22Rv1 (cell line): ENCODE data around the gene BHLHE23.

Source experiments
- H3K27ac ChIP-seq: fragments of 450-650 bp; 2 replicates; pipeline ENCODE4 v1.5.1; 2017
- ZFX ChIP-seq: fragments of 450-650 bp; IDR thresholded peaks from 2 replicates; pipeline ENCODE4 v1.6.1; 2017; ENCODE audit warnings: antibody characterized with exemption, borderline replicate concordance
- TF ChIP-seq, protein P1 (sequence below): fragments of 450-650 bp; IDR thresholded peaks from 2 replicates; pipeline ENCODE4 v1.5.1; 2017; ENCODE audit warnings: mild to moderate bottlenecking

Gene BHLHE23

DNA sequence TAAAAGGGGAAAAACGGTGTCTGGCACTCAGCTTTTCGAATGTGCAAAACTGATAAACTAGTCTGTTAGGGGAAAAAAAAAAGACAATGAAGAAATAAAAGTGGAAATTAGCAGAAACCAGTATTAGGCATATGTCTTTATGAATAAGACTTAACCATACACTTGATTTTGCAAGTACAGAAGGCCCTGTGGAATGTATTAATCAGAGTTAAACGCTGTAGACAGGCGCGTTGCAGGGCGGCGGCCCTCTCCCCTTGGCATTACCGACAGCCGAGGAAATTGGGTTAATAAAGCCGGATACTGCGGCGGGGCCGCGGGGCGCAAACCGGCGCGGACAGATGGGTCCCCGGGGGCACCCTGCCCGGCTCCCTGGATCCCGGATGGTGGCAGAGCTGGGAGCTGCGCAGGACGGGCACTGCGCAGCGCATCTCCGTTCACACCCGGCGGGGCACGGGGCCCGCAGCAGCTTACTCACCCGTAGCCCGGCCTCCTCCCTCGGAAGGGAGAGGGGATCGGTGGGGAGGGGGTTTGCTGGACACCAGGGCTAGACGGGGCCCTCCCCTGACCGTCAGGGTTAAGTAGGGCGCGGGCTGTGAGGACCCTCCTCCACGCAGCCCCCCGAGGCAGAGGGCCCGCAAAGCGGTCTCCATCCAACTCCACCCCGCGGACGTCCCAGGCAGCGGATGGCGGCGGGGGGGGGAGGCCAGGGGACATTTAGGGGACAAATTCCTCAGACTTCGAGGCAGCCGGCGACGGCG lies 2.0 kb downstream of the BHLHE23 start:
- TF ChIP-seq, protein P1, sequence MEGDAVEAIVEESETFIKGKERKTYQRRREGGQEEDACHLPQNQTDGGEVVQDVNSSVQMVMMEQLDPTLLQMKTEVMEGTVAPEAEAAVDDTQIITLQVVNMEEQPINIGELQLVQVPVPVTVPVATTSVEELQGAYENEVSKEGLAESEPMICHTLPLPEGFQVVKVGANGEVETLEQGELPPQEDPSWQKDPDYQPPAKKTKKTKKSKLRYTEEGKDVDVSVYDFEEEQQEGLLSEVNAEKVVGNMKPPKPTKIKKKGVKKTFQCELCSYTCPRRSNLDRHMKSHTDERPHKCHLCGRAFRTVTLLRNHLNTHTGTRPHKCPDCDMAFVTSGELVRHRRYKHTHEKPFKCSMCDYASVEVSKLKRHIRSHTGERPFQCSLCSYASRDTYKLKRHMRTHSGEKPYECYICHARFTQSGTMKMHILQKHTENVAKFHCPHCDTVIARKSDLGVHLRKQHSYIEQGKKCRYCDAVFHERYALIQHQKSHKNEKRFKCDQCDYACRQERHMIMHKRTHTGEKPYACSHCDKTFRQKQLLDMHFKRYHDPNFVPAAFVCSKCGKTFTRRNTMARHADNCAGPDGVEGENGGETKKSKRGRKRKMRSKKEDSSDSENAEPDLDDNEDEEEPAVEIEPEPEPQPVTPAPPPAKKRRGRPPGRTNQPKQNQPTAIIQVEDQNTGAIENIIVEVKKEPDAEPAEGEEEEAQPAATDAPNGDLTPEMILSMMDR = no peak
- no peak for TF ChIP-seq ZFX
- no peak overlapping the region for H3K27ac ChIP-seq

DNA sequence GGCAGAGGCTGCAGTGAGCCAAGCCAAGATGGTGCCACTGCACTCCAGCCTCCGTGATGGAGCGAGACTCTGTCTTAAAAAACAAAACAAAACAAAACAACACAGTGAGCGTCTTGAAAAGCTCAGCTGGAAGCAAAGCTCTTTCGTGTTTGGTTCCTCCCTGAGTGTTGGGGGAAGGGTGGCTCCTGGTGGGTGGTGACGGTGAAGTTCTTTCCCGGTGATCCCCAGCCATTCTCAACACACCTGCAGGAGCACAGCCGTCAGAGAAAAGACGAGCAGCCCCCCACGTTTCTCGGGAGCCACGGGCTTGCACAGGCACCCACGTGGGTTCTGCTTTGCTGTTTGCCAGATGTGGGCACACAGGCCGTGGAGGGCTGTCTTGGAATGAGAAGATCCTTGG lies 3.2 kb downstream of the BHLHE23 start:
- TF ChIP-seq ZFX = no peak
- TF ChIP-seq, protein P1 = no peak
- H3K27ac ChIP-seq = no peak overlapping the region

DNA sequence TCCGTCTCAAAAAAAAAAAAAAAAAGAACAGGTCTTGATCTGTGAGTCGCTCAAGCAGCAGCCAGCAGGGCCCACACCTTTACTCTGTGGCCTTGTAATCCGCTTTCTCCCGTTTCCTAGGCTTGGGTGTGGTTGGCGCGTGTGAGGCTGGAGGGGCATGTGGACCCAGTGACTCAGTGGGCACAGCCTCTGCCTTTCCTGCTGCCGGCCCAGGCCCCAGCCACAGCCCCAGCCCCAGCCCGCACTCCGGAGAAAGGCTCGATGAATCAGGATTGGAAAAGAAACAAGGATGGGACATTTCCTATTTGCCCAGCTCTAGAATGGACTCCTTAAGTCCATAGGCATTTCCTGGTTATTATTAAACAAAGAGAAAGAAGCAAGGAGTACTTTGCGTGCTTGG lies 4.3 kb downstream of the BHLHE23 start:
- H3K27ac ChIP-seq = no peak overlapping the region
- no peak for TF ChIP-seq ZFX
- TF ChIP-seq, protein P1 = no peak

DNA sequence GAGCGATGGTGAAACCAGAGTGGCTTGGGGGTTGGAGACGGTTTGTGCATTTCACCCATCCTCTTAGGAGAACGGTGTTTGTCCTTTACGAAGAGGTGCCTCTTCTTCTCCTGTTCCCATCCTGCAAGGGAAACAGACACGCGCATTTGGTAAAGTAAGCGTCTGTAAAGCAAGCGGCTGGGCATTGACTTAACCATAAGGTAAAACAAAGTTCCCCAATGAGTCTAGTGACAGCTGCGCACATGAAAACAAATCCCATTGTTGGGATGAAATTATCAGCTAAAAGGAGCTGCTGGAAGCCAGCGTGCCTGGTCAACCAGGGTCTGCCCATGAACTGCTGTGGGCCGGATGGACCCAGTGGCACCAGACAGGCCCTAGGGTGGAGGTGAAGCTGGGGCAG lies 5.8 kb downstream of the BHLHE23 start:
- TF ChIP-seq ZFX = no peak
- TF ChIP-seq, protein P1 = no peak
- H3K27ac ChIP-seq = no peak overlapping the region

DNA sequence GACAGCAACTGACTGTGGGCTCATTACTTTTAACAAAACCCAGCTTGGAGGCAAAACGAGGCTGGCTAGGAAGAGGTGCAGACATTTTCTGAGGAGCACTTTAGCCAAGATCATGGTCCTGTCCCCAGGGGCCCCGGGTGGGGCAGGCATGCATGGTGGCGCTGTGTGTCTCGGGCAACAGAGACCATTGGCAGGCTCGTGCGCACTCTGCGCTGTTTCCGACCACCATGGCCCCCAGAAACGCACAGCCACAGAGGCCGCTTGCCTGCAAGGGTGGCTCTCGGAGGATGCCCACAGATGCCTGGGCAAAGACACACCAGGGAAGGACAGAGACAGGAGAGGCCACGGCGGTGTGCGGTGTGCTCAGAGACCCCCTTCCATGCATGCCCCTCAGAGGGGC lies 6.7 kb downstream of the BHLHE23 start:
- TF ChIP-seq, protein P1 = no peak; the same call in 1 of the 2 replicates
- TF ChIP-seq ZFX = no peak
- H3K27ac ChIP-seq = no peak overlapping the region

DNA sequence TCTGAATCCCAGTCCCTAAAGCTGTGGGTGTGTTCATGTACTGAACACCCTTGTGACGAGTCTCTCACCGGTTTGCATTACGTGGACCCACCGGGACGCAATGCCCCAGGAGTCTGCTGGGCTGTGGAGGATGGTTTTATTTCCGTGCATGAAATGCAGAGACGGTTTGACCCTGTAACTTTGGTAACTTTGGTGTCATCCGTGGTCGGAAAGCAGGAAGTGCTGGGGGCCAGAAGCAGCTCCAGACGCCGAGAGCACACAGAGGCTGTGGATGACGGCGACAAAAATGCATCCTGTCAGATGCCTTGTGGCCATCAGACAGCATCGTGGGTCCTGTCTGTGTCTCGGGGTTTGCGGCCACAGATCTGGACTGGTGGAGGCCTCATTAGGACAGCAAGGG lies 7.2 kb downstream of the BHLHE23 start:
- TF ChIP-seq, protein P1 = no peak
- TF ChIP-seq ZFX = no peak
- no peak overlapping the region for H3K27ac ChIP-seq

DNA sequence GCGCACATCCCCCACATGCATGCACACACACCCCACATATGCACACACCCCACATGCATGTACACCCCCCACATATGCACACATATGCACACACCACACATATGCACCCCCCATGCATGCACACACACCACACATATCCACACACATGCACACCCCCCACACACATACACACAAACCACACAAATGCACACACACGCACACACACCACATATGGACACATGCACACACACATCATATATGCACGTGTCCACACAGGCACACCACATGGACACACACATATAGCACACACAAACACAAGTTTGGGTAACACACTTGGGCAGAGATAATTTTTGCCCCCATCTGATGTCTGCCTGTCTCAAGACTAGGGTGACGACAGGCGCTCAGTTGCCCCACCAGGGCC lies 8.3 kb downstream of the BHLHE23 start:
- TF ChIP-seq, protein P1 = no peak
- no peak for TF ChIP-seq ZFX
- H3K27ac ChIP-seq = no peak overlapping the region
